CD4-positive, alpha-beta T cell (primary cell): ENCODE results near the gene IQGAP2. TPM values are rescaled to one million over a fixed set of nuclear protein-coding genes. Genes with fewer than 3 reads are reported as not detected.

Source experiments
- ATAC-seq: fragments of 200-7000 bp; cut with Tn5 transposase; one replicate; pipeline ENCODE4 v1.10.0; 2022; ENCODE audit warnings: mild to moderate bottlenecking; ENCODE audit not compliant: poor library complexity
- CTCF ChIA-PET: fragments of 350-600 bp; sonication (Branson Sonifier 250); formaldehyde crosslinking; loops from one replicate; lab custom pipeline; 2021; ENCODE audit warnings: antibody characterized with exemption, inconsistent platforms; lab: Charles Lee
- POLR2A ChIA-PET: fragments of 350-600 bp; sonication (Branson Sonifier 250); formaldehyde crosslinking; loops from one replicate; lab custom pipeline; 2021; ENCODE audit warnings: antibody characterized with exemption, inconsistent platforms; lab: Charles Lee
- DNase-seq, 14 experiments: peaks; one replicate each; pipeline ENCODE4 v3.0.0-alpha.2; 2013 to 2020; ENCODE audit warnings: mixed read lengths in 2 of 14
- H3K27ac ChIP-seq, 2 donors: one replicate each; pipeline versions ENCODE4 v1.5.1 to v1.7.0; 2013; ENCODE audit warnings: low read length in 2 of 2, low read depth in 1 of 2, mild to moderate bottlenecking in 1 of 2
- H3K27me3 ChIP-seq, 2 experiments: 1 replicate in 1 of 2; 2 replicates in 1 of 2; pipeline versions ENCODE4 v1.6.1 to v1.7.0; 2013; ENCODE audit warnings: low read length in 2 of 2, control low read depth in 1 of 2, mild to moderate bottlenecking in 1 of 2, moderate library complexity in 1 of 2; ENCODE audit not compliant: insufficient read depth in 2 of 2, control insufficient read depth in 1 of 2
- H3K36me3 ChIP-seq: one replicate; pipeline ENCODE4 v1.6.1; 2013; ENCODE audit warnings: low read length, control low read depth; ENCODE audit not compliant: insufficient read depth
- H3K4me1 ChIP-seq: one replicate; pipeline ENCODE4 v1.6.1; 2013; ENCODE audit warnings: low read length, control low read depth; ENCODE audit not compliant: insufficient read depth
- H3K4me3 ChIP-seq: one replicate; pipeline ENCODE4 v1.5.1; 2013; ENCODE audit warnings: mild to moderate bottlenecking, low read length, moderate library complexity
- H3K9me3 ChIP-seq, 2 experiments: 1 replicate in 1 of 2; 2 replicates in 1 of 2; pipeline versions ENCODE4 v1.6.1 to v1.7.0; 2013; ENCODE audit warnings: low read length in 2 of 2, mild to moderate bottlenecking in 2 of 2, control low read depth in 1 of 2, moderate library complexity in 1 of 2; ENCODE audit not compliant: control insufficient read depth in 1 of 2, insufficient read depth in 1 of 2
- H3K27ac Mint-ChIP-seq: one replicate; pipeline ENCODE4 v1.8.0; 2020; ENCODE audit warnings: mixed read lengths
- H3K27me3 Mint-ChIP-seq: one replicate; pipeline ENCODE4 v1.8.0; 2021; ENCODE audit warnings: mixed read lengths
- H3K36me3 Mint-ChIP-seq: one replicate; pipeline ENCODE4 v1.8.0; 2021; ENCODE audit warnings: low read depth, mixed read lengths
- H3K4me1 Mint-ChIP-seq: one replicate; pipeline ENCODE4 v1.8.0; 2021; ENCODE audit warnings: low read depth, mixed read lengths
- H3K4me3 Mint-ChIP-seq: one replicate; pipeline ENCODE4 v1.8.0; 2020; ENCODE audit warnings: mild to moderate bottlenecking, mixed read lengths
- H3K9me3 Mint-ChIP-seq: one replicate; pipeline ENCODE4 v1.8.0; 2020; ENCODE audit warnings: mixed read lengths
- intact Hi-C, 2 experiments: fragments of 100-400 bp; cut with DNase I in 1 of 2; cut with micrococcal nuclease in 1 of 2; formaldehyde crosslinking; loops; one replicate each; pipeline versions ENCODE4 v1.15.1 to v1.9.0; 2023 to 2025; cut with DNase I, micrococcal nuclease
- total RNA-seq, 174 experiments: library from RNA in 2 of 174; stranded (reverse) in 2 of 174; gene quantifications; one replicate each; pipeline ENCODE4 v1.2.3 and lab custom pipeline; 2021 to 2026
- TF ChIP-seq, protein P1 (sequence below): fragments of 200-600 bp; IDR thresholded peaks from one replicate; pipeline ENCODE4 v1.8.0; 2022; ENCODE audit warnings: antibody characterized with exemption, mild to moderate bottlenecking

The IQGAP2 gene
- total RNA-seq, 2 experiments from 2014 or later: 58.8 TPM

DNA sequence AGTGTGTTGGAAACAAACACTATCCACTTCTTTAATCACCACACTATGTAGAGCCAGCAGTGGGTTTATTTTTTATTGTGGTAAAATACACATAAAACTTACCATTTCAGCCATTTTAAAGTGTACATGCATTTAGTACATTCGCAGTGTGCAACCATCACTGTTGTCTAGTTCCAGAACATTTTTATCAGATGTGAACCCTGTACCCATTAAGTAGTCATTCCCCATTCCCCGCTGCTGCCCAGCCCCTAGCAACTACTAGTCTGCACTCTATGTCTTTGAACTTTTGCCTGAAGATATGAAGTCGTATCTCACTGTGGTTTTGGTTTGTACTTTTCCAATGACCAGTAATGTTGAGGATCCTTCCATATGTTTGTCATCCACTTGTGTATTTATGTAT lies 282.6 kb downstream of the IQGAP2 start:
- Histone ChIP-seq H3K4me1 (no peaks in the 10 kb centered on the region), H3K9me3 (no peaks in the 10 kb centered on the region), H3K36me3 (peaks cover 65% of the 10 kb centered on the region), H3K4me3 (no peak overlapping the region), H3K27me3 (no peaks in the 10 kb centered on the region), H3K27ac (no peak overlapping the region)
- H3K4me3 Mint-ChIP-seq: no peak overlapping the region
- no peak for DNase-seq
- H3K36me3 Mint-ChIP-seq: peaks cover 84% of the 10 kb centered on the region
- H3K4me1 Mint-ChIP-seq: no peaks in the 10 kb centered on the region
- no peak overlapping the region for H3K27ac Mint-ChIP-seq
- no peaks in the 10 kb centered on the region for H3K9me3 Mint-ChIP-seq
- TF ChIP-seq, protein P1, sequence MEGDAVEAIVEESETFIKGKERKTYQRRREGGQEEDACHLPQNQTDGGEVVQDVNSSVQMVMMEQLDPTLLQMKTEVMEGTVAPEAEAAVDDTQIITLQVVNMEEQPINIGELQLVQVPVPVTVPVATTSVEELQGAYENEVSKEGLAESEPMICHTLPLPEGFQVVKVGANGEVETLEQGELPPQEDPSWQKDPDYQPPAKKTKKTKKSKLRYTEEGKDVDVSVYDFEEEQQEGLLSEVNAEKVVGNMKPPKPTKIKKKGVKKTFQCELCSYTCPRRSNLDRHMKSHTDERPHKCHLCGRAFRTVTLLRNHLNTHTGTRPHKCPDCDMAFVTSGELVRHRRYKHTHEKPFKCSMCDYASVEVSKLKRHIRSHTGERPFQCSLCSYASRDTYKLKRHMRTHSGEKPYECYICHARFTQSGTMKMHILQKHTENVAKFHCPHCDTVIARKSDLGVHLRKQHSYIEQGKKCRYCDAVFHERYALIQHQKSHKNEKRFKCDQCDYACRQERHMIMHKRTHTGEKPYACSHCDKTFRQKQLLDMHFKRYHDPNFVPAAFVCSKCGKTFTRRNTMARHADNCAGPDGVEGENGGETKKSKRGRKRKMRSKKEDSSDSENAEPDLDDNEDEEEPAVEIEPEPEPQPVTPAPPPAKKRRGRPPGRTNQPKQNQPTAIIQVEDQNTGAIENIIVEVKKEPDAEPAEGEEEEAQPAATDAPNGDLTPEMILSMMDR: no peak
- POLR2A ChIA-PET: no interaction called here
- ATAC-seq: no peak
- intact Hi-C loops: no loop called here
- H3K27me3 Mint-ChIP-seq: no peaks in the 10 kb centered on the region
- CTCF ChIA-PET: no interaction called here

DNA sequence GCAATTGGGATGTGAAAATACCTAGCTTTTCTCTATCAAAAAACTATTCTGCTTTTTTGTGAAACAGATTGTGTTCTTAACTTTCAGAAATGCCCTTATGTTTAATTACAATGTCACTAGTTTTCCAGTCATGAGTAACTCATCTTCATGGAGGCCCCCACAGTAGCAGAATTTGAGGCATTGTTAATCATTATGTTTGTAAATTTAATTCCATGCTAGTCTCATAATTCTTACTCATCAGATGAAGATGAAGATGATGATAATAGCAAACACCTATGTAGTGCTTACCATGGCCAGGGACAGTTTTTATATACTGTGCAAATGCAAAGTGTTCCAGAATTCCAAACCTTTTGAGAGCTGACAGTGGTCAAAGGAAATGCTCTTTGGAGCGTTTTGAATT lies 285.1 kb downstream of the IQGAP2 start:
- H3K27me3 Mint-ChIP-seq: no peaks in the 10 kb centered on the region
- Histone ChIP-seq H3K36me3 (peaks cover 71% of the 10 kb centered on the region), H3K27ac (no peak overlapping the region), H3K4me1 (no peaks in the 10 kb centered on the region), H3K4me3 (no peak overlapping the region), H3K9me3 (no peaks in the 10 kb centered on the region), H3K27me3 (no peaks in the 10 kb centered on the region)
- ATAC-seq: no peak
- H3K27ac Mint-ChIP-seq: no peak overlapping the region
- ChIA-PET POLR2A (no interaction called here), CTCF (no interaction called here)
- intact Hi-C loops: no loop called here
- H3K36me3 Mint-ChIP-seq: peaks cover 89% of the 10 kb centered on the region
- no peak for DNase-seq
- H3K4me3 Mint-ChIP-seq: no peak overlapping the region
- H3K9me3 Mint-ChIP-seq: no peaks in the 10 kb centered on the region
- no peaks in the 10 kb centered on the region for H3K4me1 Mint-ChIP-seq
- TF ChIP-seq, protein P1: no peak

DNA sequence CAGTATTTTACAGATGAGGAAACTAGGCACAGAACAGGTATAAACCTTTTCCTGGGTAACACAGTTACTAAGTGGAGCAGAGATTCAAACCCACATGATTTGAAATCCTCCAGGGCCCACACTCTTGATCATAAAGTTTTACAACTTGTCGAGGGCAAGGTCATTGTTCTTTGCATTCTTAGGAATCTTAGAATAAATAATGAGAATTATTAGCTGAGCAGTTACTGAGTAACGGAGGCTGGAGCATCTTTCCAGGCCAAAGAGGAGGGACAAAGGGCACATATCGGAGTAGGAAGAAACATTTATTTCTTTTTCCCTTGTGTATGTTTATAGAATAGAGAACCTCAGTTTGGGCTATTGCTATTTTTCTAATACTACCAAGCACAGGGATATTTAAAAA lies 285.8 kb downstream of the IQGAP2 start:
- H3K27me3 ChIP-seq: no peaks in the 10 kb centered on the region
- TF ChIP-seq, protein P1: no peak

More for the DNA sequence above, 285.8 kb downstream of the IQGAP2 start:
- Mint-ChIP-seq H3K27ac (no peak overlapping the region), H3K4me3 (no peak overlapping the region), H3K9me3 (no peaks in the 10 kb centered on the region), H3K27me3 (no peaks in the 10 kb centered on the region), H3K4me1 (no peaks in the 10 kb centered on the region), H3K36me3 (peaks cover 88% of the 10 kb centered on the region)
- no peak for DNase-seq
- CTCF ChIA-PET: no interaction called here
- ATAC-seq: no peak
- POLR2A ChIA-PET: no interaction called here
- H3K9me3 ChIP-seq: no peaks in the 10 kb centered on the region
- H3K4me3 ChIP-seq: no peak overlapping the region
- H3K27ac ChIP-seq: no peak overlapping the region
- H3K4me1 ChIP-seq: no peaks in the 10 kb centered on the region
- H3K36me3 ChIP-seq: peaks cover 70% of the 10 kb centered on the region
- intact Hi-C loops: no loop called here
